Loucy (cell line): ENCODE data around the gene CACNB1.

Experiments used
- H2AFZ ChIP-seq: fragments of 200-600 bp; sonication (generic); 2 replicates; pipeline ENCODE4 v1.6.0; 2016; ENCODE audit warnings: antibody characterized with exemption, mild to moderate bottlenecking, low read length, moderate library complexity
- H3F3A ChIP-seq: fragments of 200-600 bp; 2 replicates; pipeline ENCODE4 v1.6.0; 2016; ENCODE audit warnings: antibody characterized with exemption, low read depth, mild to moderate bottlenecking
- H3K27me3 ChIP-seq: fragments of 200-600 bp; sonication (generic); 2 replicates; pipeline ENCODE4 v1.6.1; 2014; ENCODE audit warnings: low read length, mild to moderate bottlenecking; ENCODE audit not compliant: insufficient read depth, poor library complexity, severe bottlenecking
- H3K36me3 ChIP-seq: fragments of 200-600 bp; sonication (generic); 2 replicates; pipeline ENCODE4 v1.6.1; 2016; ENCODE audit warnings: low read length; ENCODE audit not compliant: insufficient read depth
- H3K4me1 ChIP-seq: fragments of 200-600 bp; sonication (generic); 2 replicates; pipeline ENCODE4 v1.5.1; 2014; ENCODE audit warnings: low read length, mild to moderate bottlenecking; ENCODE audit not compliant: insufficient read depth, poor library complexity, severe bottlenecking
- H3K4me2 ChIP-seq: fragments of 200-600 bp; sonication (generic); 2 replicates; pipeline ENCODE4 v1.6.0; 2014; ENCODE audit warnings: antibody characterized with exemption, low read length, low read depth, mild to moderate bottlenecking; ENCODE audit not compliant: poor library complexity, severe bottlenecking
- H3K4me3 ChIP-seq: fragments of 200-600 bp; sonication (generic); 2 replicates; pipeline ENCODE4 v1.5.1; 2014; ENCODE audit warnings: low read length, mild to moderate bottlenecking, mixed read lengths; ENCODE audit not compliant: poor library complexity, severe bottlenecking
- H3K79me2 ChIP-seq: fragments of 200-600 bp; sonication (generic); 2 replicates; pipeline ENCODE4 v1.6.1; 2014; ENCODE audit warnings: low read length; ENCODE audit not compliant: insufficient read depth
- H3K9ac ChIP-seq: fragments of 200-600 bp; sonication (generic); 2 replicates; pipeline ENCODE4 v1.6.0; 2014; ENCODE audit warnings: mild to moderate bottlenecking, low read depth, low read length, moderate library complexity; ENCODE audit not compliant: poor library complexity, severe bottlenecking
- H3K9me2 ChIP-seq: fragments of 200-600 bp; sonication (generic); replicated peaks from 2 replicates; pipeline ENCODE4 v1.6.1; 2016; ENCODE audit warnings: low read depth, low read length, mixed read lengths
- H3K9me3 ChIP-seq: fragments of 200-600 bp; sonication (generic); 2 replicates; pipeline ENCODE4 v1.6.1; 2014; ENCODE audit warnings: mild to moderate bottlenecking, antibody characterized with exemption, low read length, low read depth; ENCODE audit not compliant: insufficient read depth
- H4K20me1 ChIP-seq: fragments of 200-600 bp; sonication (generic); 2 replicates; pipeline ENCODE4 v1.6.0; 2014; ENCODE audit warnings: antibody characterized with exemption, low read length, mild to moderate bottlenecking; ENCODE audit not compliant: insufficient read depth, poor library complexity, severe bottlenecking
- EZH2phosphoT487 ChIP-seq: fragments of 200-600 bp; IDR thresholded peaks from 2 replicates; pipeline ENCODE4 v1.6.1; 2018; ENCODE audit warnings: antibody characterized with exemption, mild to moderate bottlenecking, moderate library complexity, borderline replicate concordance
- TF ChIP-seq, protein P1 (sequence below): fragments of 200-600 bp; sonication (generic); conservative IDR thresholded peaks from 2 replicates; pipeline ENCODE4 v1.5.1; 2014; ENCODE audit warnings: mild to moderate bottlenecking, antibody characterized with exemption, low read length

CACNB1 gene

GRCh38 chr17:39225308-39225958, 28.0 kb upstream of the CACNB1 start, which contains the start of gene STAC2:
STAC2 (minus strand) TSS chr17:39225945; CDS start chr17:39225502, 443 bp downstream.
- H3F3A ChIP-seq, result no peaks in the 10 kb centered on the region
- no peak within 1 kb of the TSS for H3K9ac ChIP-seq
- H3K4me3 ChIP-seq, result no peak within 1 kb of the TSS
- no peaks in the 10 kb centered on the region for H3K79me2 ChIP-seq
- H4K20me1 ChIP-seq, result no peaks in the 10 kb centered on the region
- no peak within 1 kb of the TSS for H2AFZ ChIP-seq
- H3K9me3 ChIP-seq, result no peaks in the 10 kb centered on the region
- no peaks in the 10 kb centered on the region for H3K9me2 ChIP-seq
- H3K4me1 ChIP-seq, result no peaks in the 10 kb centered on the region
- TF ChIP-seq EZH2phosphoT487, result no peak
- TF ChIP-seq, protein P1, sequence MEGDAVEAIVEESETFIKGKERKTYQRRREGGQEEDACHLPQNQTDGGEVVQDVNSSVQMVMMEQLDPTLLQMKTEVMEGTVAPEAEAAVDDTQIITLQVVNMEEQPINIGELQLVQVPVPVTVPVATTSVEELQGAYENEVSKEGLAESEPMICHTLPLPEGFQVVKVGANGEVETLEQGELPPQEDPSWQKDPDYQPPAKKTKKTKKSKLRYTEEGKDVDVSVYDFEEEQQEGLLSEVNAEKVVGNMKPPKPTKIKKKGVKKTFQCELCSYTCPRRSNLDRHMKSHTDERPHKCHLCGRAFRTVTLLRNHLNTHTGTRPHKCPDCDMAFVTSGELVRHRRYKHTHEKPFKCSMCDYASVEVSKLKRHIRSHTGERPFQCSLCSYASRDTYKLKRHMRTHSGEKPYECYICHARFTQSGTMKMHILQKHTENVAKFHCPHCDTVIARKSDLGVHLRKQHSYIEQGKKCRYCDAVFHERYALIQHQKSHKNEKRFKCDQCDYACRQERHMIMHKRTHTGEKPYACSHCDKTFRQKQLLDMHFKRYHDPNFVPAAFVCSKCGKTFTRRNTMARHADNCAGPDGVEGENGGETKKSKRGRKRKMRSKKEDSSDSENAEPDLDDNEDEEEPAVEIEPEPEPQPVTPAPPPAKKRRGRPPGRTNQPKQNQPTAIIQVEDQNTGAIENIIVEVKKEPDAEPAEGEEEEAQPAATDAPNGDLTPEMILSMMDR, result no peak
- H3K4me2 ChIP-seq, result no peak within 1 kb of the TSS
- no peaks in the 10 kb centered on the region for H3K36me3 ChIP-seq
- no peaks in the 10 kb centered on the region for H3K27me3 ChIP-seq

GRCh38 chr17:39224778-39225307, 27.4 kb upstream of the CACNB1 start:
- no peak overlapping the region for H2AFZ ChIP-seq
- H3K9me3 ChIP-seq, result no peaks in the 10 kb centered on the region
- H3K4me3 ChIP-seq, result no peak overlapping the region
- no peaks in the 10 kb centered on the region for H3K27me3 ChIP-seq
- TF ChIP-seq, protein P1, result no peak
- TF ChIP-seq EZH2phosphoT487, result no peak
- no peaks in the 10 kb centered on the region for H3K79me2 ChIP-seq
- no peak overlapping the region for H3K9ac ChIP-seq
- H3K36me3 ChIP-seq, result no peaks in the 10 kb centered on the region
- no peaks in the 10 kb centered on the region for H3F3A ChIP-seq
- H3K9me2 ChIP-seq, result no peaks in the 10 kb centered on the region
- H3K4me2 ChIP-seq, result no peak overlapping the region
- H3K4me1 ChIP-seq, result no peaks in the 10 kb centered on the region
- no peaks in the 10 kb centered on the region for H4K20me1 ChIP-seq

DNA sequence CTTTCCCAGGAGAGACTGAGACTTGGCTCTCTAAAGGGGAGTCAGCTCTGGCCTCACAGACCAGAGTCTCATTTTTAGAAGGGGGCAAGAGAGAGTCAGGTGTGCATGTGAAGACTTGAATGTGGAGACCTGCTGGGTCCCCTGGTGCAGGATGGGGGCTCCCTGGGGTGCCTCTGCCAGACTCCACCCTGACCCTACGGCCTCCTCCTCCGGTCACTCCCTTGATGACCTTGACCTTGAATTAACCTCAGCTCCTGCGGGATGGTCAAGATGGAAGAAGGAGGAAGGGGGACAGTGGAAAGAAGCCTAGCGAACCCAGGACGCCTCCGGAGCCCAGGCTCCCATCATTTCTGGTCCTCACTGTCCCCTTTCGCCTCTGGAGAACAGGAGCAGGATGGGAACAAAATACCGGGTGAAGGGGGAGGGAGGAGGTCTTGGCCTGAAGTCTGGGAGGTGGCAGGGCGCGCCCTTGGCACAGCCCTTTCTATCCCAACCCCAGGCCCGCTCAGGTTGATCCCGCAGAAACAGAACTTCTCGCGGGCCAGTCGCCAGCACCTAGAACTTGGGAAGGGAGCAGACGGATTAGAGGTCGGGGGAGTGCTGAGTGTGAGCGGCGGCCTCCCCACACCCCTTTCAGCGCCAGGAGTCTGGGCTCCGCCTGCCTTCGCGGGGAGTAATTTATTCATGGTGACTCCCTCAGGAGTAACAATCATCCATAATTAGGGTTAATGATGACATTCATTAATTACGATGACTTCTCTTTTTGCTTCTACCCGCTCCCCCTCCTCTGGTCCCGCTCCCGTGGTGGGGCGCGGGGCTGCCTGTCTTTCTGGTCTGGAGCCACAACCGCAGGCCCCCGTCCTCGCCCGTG, 26.7 kb upstream of the CACNB1 start:
- no peaks in the 10 kb centered on the region for H3K9me2 ChIP-seq
- no peaks in the 10 kb centered on the region for H3K27me3 ChIP-seq
- H3K9me3 ChIP-seq, result no peaks in the 10 kb centered on the region
- H2AFZ ChIP-seq, result no peak overlapping the region
- no peaks in the 10 kb centered on the region for H4K20me1 ChIP-seq
- H3K4me2 ChIP-seq, result no peak overlapping the region
- TF ChIP-seq, protein P1, result no peak
- no peak for TF ChIP-seq EZH2phosphoT487
- H3K9ac ChIP-seq, result no peak overlapping the region
- no peaks in the 10 kb centered on the region for H3K36me3 ChIP-seq
- H3K4me3 ChIP-seq, result no peak overlapping the region
- H3K4me1 ChIP-seq, result no peaks in the 10 kb centered on the region
- H3K79me2 ChIP-seq, result no peaks in the 10 kb centered on the region
- H3F3A ChIP-seq, result no peaks in the 10 kb centered on the region
